ENCODE results near the gene CACNA1C. TPM values are rescaled to one million over a fixed set of nuclear protein-coding genes. Genes with fewer than 3 reads are reported as not detected.

Gene CACNA1C
- total and polyA plus RNA-seq, 2 donors from 2014 or later, result 1.6 to 17.4 TPM

- Histone ChIP-seq H3K4me3 (ENCODE audit: low read length in 3 of 3) (no peak overlapping the region), H3K9me3 (ENCODE audit: control insufficient read depth in 2 of 3, insufficient read depth in 1 of 3, low read length in 3 of 3) (no peaks in the 10 kb centered on the region), H3K27ac (ENCODE audit: low read depth in 2 of 2, low read length in 2 of 2) (no peak overlapping the region), H3K27me3 (ENCODE audit: control insufficient read depth, insufficient read depth, low read length) (no peaks in the 10 kb centered on the region), H3K4me1 (ENCODE audit: control insufficient read depth in 2 of 3, insufficient read depth in 2 of 3, low read depth in 1 of 3, low read length in 3 of 3) (no peaks in the 10 kb centered on the region), H3K9ac (ENCODE audit: low read length in 3 of 3) (no peak overlapping the region), H3K36me3 (ENCODE audit: control insufficient read depth in 2 of 3, insufficient read depth in 3 of 3, low read length in 3 of 3) (no peaks in the 10 kb centered on the region)
- FAIRE-seq (no peak), DNase-seq (no peak)
- intact Hi-C loops (cut with DNase I), result no loop called here
- TF ChIP-seq, protein P1, sequence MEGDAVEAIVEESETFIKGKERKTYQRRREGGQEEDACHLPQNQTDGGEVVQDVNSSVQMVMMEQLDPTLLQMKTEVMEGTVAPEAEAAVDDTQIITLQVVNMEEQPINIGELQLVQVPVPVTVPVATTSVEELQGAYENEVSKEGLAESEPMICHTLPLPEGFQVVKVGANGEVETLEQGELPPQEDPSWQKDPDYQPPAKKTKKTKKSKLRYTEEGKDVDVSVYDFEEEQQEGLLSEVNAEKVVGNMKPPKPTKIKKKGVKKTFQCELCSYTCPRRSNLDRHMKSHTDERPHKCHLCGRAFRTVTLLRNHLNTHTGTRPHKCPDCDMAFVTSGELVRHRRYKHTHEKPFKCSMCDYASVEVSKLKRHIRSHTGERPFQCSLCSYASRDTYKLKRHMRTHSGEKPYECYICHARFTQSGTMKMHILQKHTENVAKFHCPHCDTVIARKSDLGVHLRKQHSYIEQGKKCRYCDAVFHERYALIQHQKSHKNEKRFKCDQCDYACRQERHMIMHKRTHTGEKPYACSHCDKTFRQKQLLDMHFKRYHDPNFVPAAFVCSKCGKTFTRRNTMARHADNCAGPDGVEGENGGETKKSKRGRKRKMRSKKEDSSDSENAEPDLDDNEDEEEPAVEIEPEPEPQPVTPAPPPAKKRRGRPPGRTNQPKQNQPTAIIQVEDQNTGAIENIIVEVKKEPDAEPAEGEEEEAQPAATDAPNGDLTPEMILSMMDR (IDR thresholded peaks at IDR 0.05; ENCODE audit: borderline replicate concordance, extremely low read depth, insufficient read depth), result no peak
Observed at GRCh38 chr12:2435511-2435910, 382.7 kb downstream of the CACNA1C start.

DNA sequence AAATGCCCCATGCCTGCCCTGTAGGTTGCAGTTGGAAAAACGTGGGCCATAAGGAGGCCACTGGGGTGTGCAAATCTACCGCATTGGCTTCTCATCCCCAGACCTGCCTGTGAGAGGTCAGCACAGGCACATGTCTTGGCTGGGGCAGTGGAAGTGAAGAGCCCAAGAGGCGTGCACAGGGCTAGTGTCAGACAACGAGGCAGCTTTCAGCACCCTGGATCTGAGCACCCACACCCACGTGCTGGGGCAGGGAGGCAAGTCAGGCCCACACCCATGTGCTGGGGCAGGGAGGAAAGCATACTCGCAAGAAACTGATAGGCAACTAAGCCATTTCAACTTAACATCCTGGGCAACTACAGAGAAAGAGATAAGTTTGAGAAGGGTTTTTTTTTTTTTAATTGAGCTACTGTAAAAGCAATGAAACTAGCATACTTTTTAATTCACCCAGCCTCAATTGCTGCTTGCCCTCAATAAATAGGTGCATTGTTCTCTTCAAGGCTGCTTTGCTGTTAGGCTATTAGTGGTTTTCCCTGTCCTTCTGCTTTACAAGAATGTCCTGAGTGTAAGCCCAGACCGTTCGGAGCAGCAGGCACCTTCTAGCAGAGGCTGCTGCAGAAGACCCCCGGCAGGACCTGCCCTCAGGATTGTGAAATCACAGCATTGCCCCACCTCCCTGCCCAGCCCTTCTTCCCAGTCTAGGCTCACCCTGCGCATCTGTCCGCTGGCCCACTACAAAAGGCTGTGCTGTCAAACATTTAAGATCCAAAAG lies 386.7 kb downstream of the CACNA1C start:
- no peak for FAIRE-seq
- Histone ChIP-seq H3K9ac (ENCODE audit: low read length in 3 of 3) (no peak overlapping the region), H3K4me3 (ENCODE audit: low read length in 3 of 3) (no peak overlapping the region), H3K27ac (ENCODE audit: low read depth in 2 of 2, low read length in 2 of 2) (no peak overlapping the region), H3K36me3 (ENCODE audit: control insufficient read depth in 2 of 3, insufficient read depth in 3 of 3, low read length in 3 of 3) (no peaks in the 10 kb centered on the region), H3K4me1 (ENCODE audit: control insufficient read depth in 2 of 3, insufficient read depth in 2 of 3, low read depth in 1 of 3, low read length in 3 of 3) (no peaks in the 10 kb centered on the region), H3K9me3 (ENCODE audit: control insufficient read depth in 2 of 3, insufficient read depth in 1 of 3, low read length in 3 of 3) (no peaks in the 10 kb centered on the region), H3K27me3 (ENCODE audit: control insufficient read depth, insufficient read depth, low read length) (no peaks in the 10 kb centered on the region)
- intact Hi-C loops (cut with DNase I), result no loop called here
- DNase-seq, result no peak
- TF ChIP-seq, protein P1 (IDR thresholded peaks at IDR 0.05; ENCODE audit: borderline replicate concordance, extremely low read depth, insufficient read depth), result no peak

- intact Hi-C loops (cut with DNase I), result no loop called here
- H3K9ac ChIP-seq (ENCODE audit: low read length in 3 of 3), result no peak overlapping the region
- DNase-seq (no peak), FAIRE-seq (no peak)
- H3K27me3 ChIP-seq (ENCODE audit: control insufficient read depth, insufficient read depth, low read length), result no peaks in the 10 kb centered on the region
- TF ChIP-seq, protein P1 (IDR thresholded peaks at IDR 0.05; ENCODE audit: borderline replicate concordance, extremely low read depth, insufficient read depth), result no peak
- H3K9me3 ChIP-seq (ENCODE audit: control insufficient read depth in 2 of 3, insufficient read depth in 1 of 3, low read length in 3 of 3), result no peaks in the 10 kb centered on the region
- H3K27ac ChIP-seq (ENCODE audit: low read depth in 2 of 2, low read length in 2 of 2), result no peak overlapping the region
- H3K4me1 ChIP-seq (ENCODE audit: control insufficient read depth in 2 of 3, insufficient read depth in 2 of 3, low read depth in 1 of 3, low read length in 3 of 3), result no peaks in the 10 kb centered on the region
- H3K4me3 ChIP-seq (ENCODE audit: low read length in 3 of 3), result no peak overlapping the region
- H3K36me3 ChIP-seq (ENCODE audit: control insufficient read depth in 2 of 3, insufficient read depth in 3 of 3, low read length in 3 of 3), result no peaks in the 10 kb centered on the region
Observed at GRCh38 chr12:2443776-2444175, 391.0 kb downstream of the CACNA1C start.
